Mucosa of stomach (tissue), 1 donor: ENCODE data around the gene IMPDH1.

Source experiments
- H3K27me3 ChIP-seq: one replicate; pipeline ENCODE4 v1.7.0; 2013; ENCODE audit warnings: mild to moderate bottlenecking, low read length; ENCODE audit not compliant: control insufficient read depth, insufficient read depth
- H3K36me3 ChIP-seq: one replicate; pipeline ENCODE4 v1.7.0; 2013; ENCODE audit warnings: low read length; ENCODE audit not compliant: control insufficient read depth, insufficient read depth
- H3K4me1 ChIP-seq: one replicate; pipeline ENCODE4 v1.7.0; 2013; ENCODE audit warnings: mild to moderate bottlenecking, low read length; ENCODE audit not compliant: control insufficient read depth, insufficient read depth
- H3K4me3 ChIP-seq: one replicate; pipeline ENCODE4 v1.7.0; 2013; ENCODE audit warnings: low read length
- H3K9ac ChIP-seq: one replicate; pipeline ENCODE4 v1.7.0; 2013; ENCODE audit warnings: mild to moderate bottlenecking, low read length, moderate library complexity
- H3K9me3 ChIP-seq: one replicate; pipeline ENCODE4 v1.7.0; 2013; ENCODE audit warnings: mild to moderate bottlenecking, low read length, moderate library complexity; ENCODE audit not compliant: control insufficient read depth
- donor health status: Pancreatic carcinoma.

The IMPDH1 gene

GRCh38 chr7:128388145-128388485 lies 21.7 kb downstream of the IMPDH1 start:
- Histone ChIP-seq H3K36me3 (no peaks in the 10 kb centered on the region), H3K9me3 (no peaks in the 10 kb centered on the region), H3K4me3 (no peak overlapping the region), H3K27me3 (peaks cover 5% of the 10 kb centered on the region), H3K9ac (no peak overlapping the region), H3K4me1 (no peaks in the 10 kb centered on the region)

- Histone ChIP-seq H3K27me3 (peaks cover 5% of the 10 kb centered on the region), H3K4me3 (no peak overlapping the region), H3K9ac (no peak overlapping the region), H3K9me3 (no peaks in the 10 kb centered on the region), H3K36me3 (no peaks in the 10 kb centered on the region), H3K4me1 (no peaks in the 10 kb centered on the region)
Measured at GRCh38 chr7:128387216-128388144, 22.3 kb downstream of the IMPDH1 start.

DNA sequence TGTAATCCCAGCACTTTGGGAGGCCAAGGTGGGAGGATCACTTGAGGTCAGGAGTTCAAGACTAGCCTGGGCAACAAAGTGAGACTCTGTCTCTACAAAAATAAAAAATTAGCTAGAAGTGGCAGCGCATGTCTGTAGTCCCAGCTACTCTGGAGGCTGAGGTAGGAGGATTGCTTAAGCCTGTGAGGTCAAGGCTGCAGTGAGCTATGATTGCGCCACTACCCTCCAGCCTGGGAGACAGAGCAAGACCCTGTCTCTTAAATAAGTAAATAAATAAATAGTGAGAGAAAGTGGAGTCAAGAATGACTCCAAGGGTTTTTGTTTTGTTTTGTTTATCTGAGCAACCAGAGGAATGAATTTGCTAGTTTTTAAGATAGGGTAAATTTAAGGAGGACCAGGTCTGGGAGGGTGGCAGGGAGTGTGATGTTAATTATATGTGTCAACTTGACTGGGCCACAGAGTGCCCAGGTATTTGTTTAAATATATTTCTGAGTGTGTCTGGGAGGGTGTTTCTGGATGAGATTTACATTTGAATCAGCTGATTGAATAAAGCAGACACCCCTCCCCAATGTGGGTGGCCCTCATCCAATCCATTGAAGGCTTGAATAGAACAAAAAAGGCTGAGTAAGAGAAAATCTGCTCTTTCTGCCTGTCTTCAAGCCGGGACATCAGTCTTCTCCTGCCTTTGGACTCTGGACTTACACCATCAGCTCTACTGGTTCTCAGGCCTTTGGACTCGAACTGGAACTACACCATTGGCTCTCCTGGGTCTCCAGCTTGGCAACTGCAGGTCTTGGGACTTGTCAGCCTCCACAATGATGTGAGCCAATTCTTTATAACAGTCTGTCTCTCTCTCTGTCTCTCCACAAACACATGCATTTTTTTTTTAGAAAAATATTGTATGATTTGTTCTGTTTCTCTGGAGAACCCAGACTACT lies 23.5 kb downstream of the IMPDH1 start:
- Histone ChIP-seq H3K9ac (no peak overlapping the region), H3K9me3 (no peaks in the 10 kb centered on the region), H3K27me3 (peaks cover 5% of the 10 kb centered on the region), H3K4me1 (no peaks in the 10 kb centered on the region), H3K36me3 (no peaks in the 10 kb centered on the region), H3K4me3 (no peak overlapping the region)

DNA sequence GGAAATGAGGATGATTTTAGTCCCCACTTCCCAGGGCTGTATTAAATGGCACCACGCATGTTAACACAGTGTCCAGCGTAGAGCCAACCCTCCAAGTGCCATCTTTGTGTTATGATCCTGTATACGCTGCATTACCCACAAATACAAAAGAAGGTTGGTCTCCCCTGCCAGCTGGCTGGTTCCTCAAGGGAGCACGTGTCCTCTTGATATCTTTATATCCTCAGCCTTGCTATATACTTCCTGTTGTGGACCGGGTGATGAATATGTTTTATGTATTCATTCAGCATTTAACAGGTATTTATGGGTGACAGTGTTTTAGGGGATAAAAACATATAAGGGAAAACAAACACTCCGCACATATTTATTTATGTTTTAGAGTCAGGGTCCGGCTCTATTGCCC lies 25.1 kb downstream of the IMPDH1 start:
- Histone ChIP-seq H3K9me3 (no peaks in the 10 kb centered on the region), H3K4me1 (no peaks in the 10 kb centered on the region), H3K9ac (no peak overlapping the region), H3K36me3 (no peaks in the 10 kb centered on the region), H3K27me3 (peaks cover 5% of the 10 kb centered on the region), H3K4me3 (no peak overlapping the region)

- Histone ChIP-seq H3K9ac (no peak overlapping the region), H3K27me3 (peaks cover under 1% of the 10 kb centered on the region), H3K9me3 (no peaks in the 10 kb centered on the region), H3K4me1 (no peaks in the 10 kb centered on the region), H3K4me3 (no peak overlapping the region), H3K36me3 (no peaks in the 10 kb centered on the region)
Measured at GRCh38 chr7:128383776-128384175, 26.0 kb downstream of the IMPDH1 start.

- H3K4me1 ChIP-seq: no peaks in the 10 kb centered on the region
- no peaks in the 10 kb centered on the region for H3K27me3 ChIP-seq
- H3K9ac ChIP-seq: no peak overlapping the region
- H3K9me3 ChIP-seq: no peaks in the 10 kb centered on the region
- H3K4me3 ChIP-seq: no peak overlapping the region
- H3K36me3 ChIP-seq: no peaks in the 10 kb centered on the region
Measured at GRCh38 chr7:128381161-128381821, 28.5 kb downstream of the IMPDH1 start.

- Histone ChIP-seq H3K4me1 (no peaks in the 10 kb centered on the region), H3K9me3 (no peaks in the 10 kb centered on the region), H3K9ac (no peak overlapping the region), H3K36me3 (no peaks in the 10 kb centered on the region), H3K4me3 (no peak overlapping the region), H3K27me3 (no peaks in the 10 kb centered on the region)
Measured at GRCh38 chr7:128380483-128381106, 29.2 kb downstream of the IMPDH1 start.

DNA sequence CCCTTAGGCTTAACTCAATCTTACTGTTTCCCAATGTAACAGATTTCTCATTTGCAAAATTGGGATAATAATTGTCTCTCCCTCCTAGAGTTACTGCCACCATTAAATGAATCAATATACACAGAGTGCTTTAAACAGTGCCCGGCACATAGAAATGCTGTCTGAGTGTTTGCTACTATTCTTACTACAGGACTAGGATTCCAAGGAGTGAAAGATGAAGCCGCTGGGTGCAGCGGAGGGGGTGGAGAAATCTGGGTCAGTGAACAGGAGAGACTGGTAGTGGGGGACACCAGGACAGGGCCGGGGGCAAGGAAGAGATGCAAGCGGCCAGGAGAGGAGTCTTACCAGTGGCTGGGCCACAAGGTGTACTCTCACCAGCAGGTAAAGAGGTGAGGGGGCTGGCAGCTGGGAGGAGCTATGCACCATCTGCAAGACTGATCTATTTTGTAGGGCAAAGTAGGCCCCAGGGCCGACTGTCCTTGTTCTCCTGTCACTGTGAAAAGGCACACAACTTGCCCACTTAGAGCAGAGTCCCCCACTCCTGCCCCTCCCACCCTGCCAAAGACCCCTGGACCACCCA lies 29.8 kb downstream of the IMPDH1 start:
- no peak overlapping the region for H3K9ac ChIP-seq
- no peaks in the 10 kb centered on the region for H3K9me3 ChIP-seq
- no peaks in the 10 kb centered on the region for H3K36me3 ChIP-seq
- H3K4me3 ChIP-seq: no peak overlapping the region
- no peaks in the 10 kb centered on the region for H3K27me3 ChIP-seq
- no peaks in the 10 kb centered on the region for H3K4me1 ChIP-seq

DNA sequence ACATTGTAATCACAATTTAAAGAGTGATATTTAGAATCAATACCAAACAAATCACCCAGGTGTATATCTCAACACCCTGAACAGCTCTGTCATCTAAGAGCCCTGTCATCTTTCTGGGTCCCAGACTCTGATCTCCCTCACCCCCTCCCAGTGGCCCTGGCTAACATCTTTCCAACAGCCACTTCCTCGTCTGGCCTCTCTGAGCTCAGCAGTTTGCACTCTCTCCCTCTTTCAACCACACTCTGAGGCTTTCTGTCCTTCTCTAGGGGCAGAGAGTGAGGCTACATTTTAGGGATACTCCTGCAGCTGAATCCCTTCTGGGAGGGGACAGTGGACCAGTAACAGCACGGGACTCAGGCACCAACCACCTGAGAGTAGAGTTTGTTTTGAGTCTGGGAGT lies 31.1 kb downstream of the IMPDH1 start:
- Histone ChIP-seq H3K36me3 (no peaks in the 10 kb centered on the region), H3K9ac (no peak overlapping the region), H3K4me3 (no peak overlapping the region)

GRCh38 chr7:128376077-128376476 lies 33.7 kb downstream of the IMPDH1 start:
- Histone ChIP-seq H3K4me3 (no peak overlapping the region), H3K4me1 (no peaks in the 10 kb centered on the region), H3K9me3 (no peaks in the 10 kb centered on the region), H3K9ac (no peak overlapping the region), H3K36me3 (no peaks in the 10 kb centered on the region), H3K27me3 (peaks cover 3% of the 10 kb centered on the region)

More for the DNA sequence above, 31.1 kb downstream of the IMPDH1 start:
- H3K4me1 ChIP-seq: no peaks in the 10 kb centered on the region
- H3K9me3 ChIP-seq: no peaks in the 10 kb centered on the region
- peaks cover 1% of the 10 kb centered on the region for H3K27me3 ChIP-seq

DNA sequence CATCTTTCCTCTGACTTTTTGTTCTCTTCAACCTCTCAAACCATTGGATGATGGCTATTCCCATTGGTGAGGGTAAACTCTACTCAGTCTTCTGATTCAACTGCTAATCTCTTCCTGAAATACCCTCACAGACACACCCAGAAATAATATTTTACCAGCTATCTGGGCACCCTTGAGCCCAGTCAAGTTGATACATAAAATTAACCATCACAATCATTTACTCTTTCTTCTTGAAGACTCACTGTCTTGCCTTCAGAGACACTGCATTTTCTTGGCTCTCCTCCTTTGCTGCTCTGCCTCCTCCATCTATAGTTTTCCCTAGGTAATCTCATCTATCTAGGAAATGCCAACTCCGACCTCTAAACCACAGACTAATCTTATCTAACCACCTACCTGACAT lies 35.7 kb downstream of the IMPDH1 start:
- Histone ChIP-seq H3K27me3 (peaks cover 3% of the 10 kb centered on the region), H3K4me3 (no peak overlapping the region), H3K36me3 (no peaks in the 10 kb centered on the region), H3K9ac (no peak overlapping the region), H3K9me3 (no peaks in the 10 kb centered on the region), H3K4me1 (no peaks in the 10 kb centered on the region)
